H9 (cell line): ENCODE results near the gene CUL4A. TPM values are rescaled to one million over a fixed set of nuclear protein-coding genes. Genes with fewer than 3 reads are reported as not detected.
"Not testable (repeated sequence)": the region's sequence is repeated elsewhere in the genome, so short reads cannot be mapped to it uniquely, and the experiment has no call there.

Experiments used
- DNase-seq: peaks from one replicate; pipeline ENCODE4 v3.0.0-alpha.2; 2017
- H2AFZ ChIP-seq: one replicate; pipeline ENCODE4 v1.6.1; 2013; ENCODE audit warnings: mild to moderate bottlenecking, low read length, control low read depth, moderate library complexity
- H2AK5ac ChIP-seq: 2 replicates; pipeline ENCODE4 v1.6.1; 2013; ENCODE audit warnings: low read length, control low read depth, mixed read lengths; ENCODE audit not compliant: insufficient read length
- H2BK120ac ChIP-seq: one replicate; pipeline ENCODE4 v1.6.1; 2013; ENCODE audit warnings: low read depth, mild to moderate bottlenecking, low read length, control low read depth, inconsistent platforms; ENCODE audit not compliant: poor library complexity, severe bottlenecking
- H2BK12ac ChIP-seq: 2 replicates; pipeline ENCODE4 v1.6.1; 2013; ENCODE audit warnings: low read length, control low read depth, mixed read lengths, low read depth; ENCODE audit not compliant: insufficient read length
- H2BK15ac ChIP-seq: 2 replicates; pipeline ENCODE4 v1.6.1; 2013; ENCODE audit warnings: low read depth, low read length, control low read depth
- H2BK20ac ChIP-seq: one replicate; pipeline ENCODE4 v1.6.1; 2013; ENCODE audit warnings: low read depth, mild to moderate bottlenecking, low read length, control low read depth, inconsistent platforms; ENCODE audit not compliant: poor library complexity, severe bottlenecking
- H2BK5ac ChIP-seq: 2 replicates; pipeline ENCODE4 v1.6.1; 2013; ENCODE audit warnings: low read length, control low read depth, mixed read lengths; ENCODE audit not compliant: insufficient read length
- H3K14ac ChIP-seq: 2 replicates; pipeline ENCODE4 v1.6.1; 2013; ENCODE audit warnings: low read length, control low read depth; ENCODE audit not compliant: insufficient read depth
- H3K18ac ChIP-seq: 2 replicates; pipeline ENCODE4 v1.6.1; 2013; ENCODE audit warnings: low read depth, mild to moderate bottlenecking, mixed read lengths, low read length, control low read depth; ENCODE audit not compliant: insufficient read length
- H3K23ac ChIP-seq: 2 replicates; pipeline ENCODE4 v1.6.1; 2013; ENCODE audit warnings: low read length, control low read depth, mixed read lengths, low read depth; ENCODE audit not compliant: insufficient read length
- H3K23me2 ChIP-seq: 2 replicates; pipeline ENCODE4 v1.6.1; 2013; ENCODE audit warnings: low read depth, mild to moderate bottlenecking, mixed read lengths, low read length, control low read depth; ENCODE audit not compliant: insufficient read length, poor library complexity, severe bottlenecking
- H3K27ac ChIP-seq: 2 replicates; pipeline ENCODE4 v1.5.1; 2013; ENCODE audit warnings: low read length, control low read depth, mixed read lengths, low read depth; ENCODE audit not compliant: insufficient read length
- H3K27me3 ChIP-seq: 2 replicates; pipeline ENCODE4 v1.6.1; 2013; ENCODE audit warnings: low read length, control low read depth, inconsistent platforms; ENCODE audit not compliant: insufficient read depth
- H3K4ac ChIP-seq: 2 replicates; pipeline ENCODE4 v1.6.1; 2013; ENCODE audit warnings: low read depth, mild to moderate bottlenecking, control low read depth, inconsistent platforms, low read length, moderate library complexity
- H3K4me1 ChIP-seq: 2 replicates; pipeline ENCODE4 v1.6.1; 2013; ENCODE audit warnings: low read length, control low read depth, inconsistent platforms; ENCODE audit not compliant: insufficient read depth
- H3K4me2 ChIP-seq: 2 replicates; pipeline ENCODE4 v1.6.1; 2013; ENCODE audit warnings: low read length, control low read depth, mixed read lengths; ENCODE audit not compliant: insufficient read length, insufficient read depth
- H3K56ac ChIP-seq: 2 replicates; pipeline ENCODE4 v1.6.1; 2013; ENCODE audit warnings: low read depth, mild to moderate bottlenecking, mixed read lengths, low read length, control low read depth; ENCODE audit not compliant: insufficient read length
- H3K79me1 ChIP-seq: 2 replicates; pipeline ENCODE4 v1.6.1; 2013; ENCODE audit warnings: low read depth, mild to moderate bottlenecking, moderate library complexity, low read length, control low read depth, inconsistent platforms; ENCODE audit not compliant: insufficient read depth, poor library complexity, severe bottlenecking
- H3K79me2 ChIP-seq: 2 replicates; pipeline ENCODE4 v1.6.1; 2013; ENCODE audit warnings: low read length, control low read depth, inconsistent platforms; ENCODE audit not compliant: insufficient read depth
- H3K9ac ChIP-seq: 2 replicates; pipeline ENCODE4 v1.6.1; 2013; ENCODE audit warnings: low read length, control low read depth, mixed read lengths; ENCODE audit not compliant: insufficient read length; ENCODE audit errors: extremely low read depth
- H3K9me3 ChIP-seq: one replicate; pipeline ENCODE4 v1.6.1; 2013; ENCODE audit warnings: low read depth, low read length, inconsistent platforms; ENCODE audit not compliant: control insufficient read depth
- H3T11ph ChIP-seq: one replicate; pipeline ENCODE4 v1.6.1; 2013; ENCODE audit warnings: mild to moderate bottlenecking, low read length, control low read depth, inconsistent platforms
- H4K20me1 ChIP-seq: one replicate; pipeline ENCODE4 v1.6.1; 2013; ENCODE audit not compliant: control insufficient read depth, insufficient read length, insufficient read depth
- H4K5ac ChIP-seq: 2 replicates; pipeline ENCODE4 v1.6.1; 2013; ENCODE audit warnings: low read depth, mild to moderate bottlenecking, mixed read lengths, low read length, control low read depth; ENCODE audit not compliant: insufficient read length
- H4K8ac ChIP-seq: replicated peaks from 2 replicates; pipeline ENCODE4 v1.6.1; 2013; ENCODE audit warnings: low read length, control low read depth, mixed read lengths, low read depth; ENCODE audit not compliant: insufficient read length
- H4K91ac ChIP-seq: 2 replicates; pipeline ENCODE4 v1.6.1; 2013; ENCODE audit warnings: low read depth, mild to moderate bottlenecking, moderate library complexity, mixed read lengths, low read length, control low read depth; ENCODE audit not compliant: insufficient read length
- H3K27ac Mint-ChIP-seq, 3 experiments: 2 replicates in 2 of 3; 3 replicates in 1 of 3; pipeline ENCODE4 v1.8.0; 2020 to 2021; ENCODE audit warnings: mixed read lengths in 3 of 3, mild to moderate bottlenecking in 1 of 3, moderate library complexity in 1 of 3
- H3K27me3 Mint-ChIP-seq: 2 replicates; pipeline ENCODE4 v1.8.0; 2021; ENCODE audit warnings: low read depth, mild to moderate bottlenecking, moderate library complexity, mixed read lengths
- H3K36me3 Mint-ChIP-seq, 3 experiments: 2 replicates in 2 of 3; 3 replicates in 1 of 3; pipeline ENCODE4 v1.8.0; 2020 to 2021; ENCODE audit warnings: low read depth in 3 of 3, mixed read lengths in 3 of 3; ENCODE audit not compliant: insufficient read depth in 1 of 3
- H3K4me1 Mint-ChIP-seq, 2 experiments: 2 replicates each; pipeline ENCODE4 v1.8.0; 2020; ENCODE audit warnings: mixed read lengths in 2 of 2
- H3K4me3 Mint-ChIP-seq, 2 experiments: 2 replicates in 1 of 2; 3 replicates in 1 of 2; pipeline ENCODE4 v1.8.0; 2020 to 2021; ENCODE audit warnings: mild to moderate bottlenecking in 2 of 2, mixed read lengths in 2 of 2, moderate library complexity in 1 of 2
- H3K9me3 Mint-ChIP-seq, 2 experiments: 2 replicates in 1 of 2; 3 replicates in 1 of 2; pipeline ENCODE4 v1.8.0; 2020; ENCODE audit warnings: mild to moderate bottlenecking in 2 of 2, mixed read lengths in 2 of 2, moderate library complexity in 1 of 2
- CTCF ChIP-seq: fragments of 200-600 bp; sonication (generic); conservative IDR thresholded peaks from 3 replicates; pipeline ENCODE4 v1.8.0; 2021; ENCODE audit warnings: antibody characterized with exemption, mild to moderate bottlenecking
- whole genome bisulfite sequencing: extraction: QIAGEN DNeasy Blood & Tissue Kit; methylation state at CpG from one replicate; pipeline ENCODE4 v1.1.7; 2013; ENCODE audit warnings: missing lambda C conversion rate, low lambda C conversion rate, mixed read lengths; ENCODE audit not compliant: insufficient read length; ENCODE audit errors: extremely low coverage; 5-methylcytosine and 5-hydroxymethylcytosine counted together
- total RNA-seq: library from RNA; stranded (reverse); gene quantifications from 2 replicates; pipeline ENCODE4 v1.2.1, GENCODE V29; 2021

Gene CUL4A
- total RNA-seq, 1 experiment from 2014 or later, result 97.9 TPM

GRCh38 chr13:113260996-113261395 lies 51.6 kb downstream of the CUL4A start:
- Histone ChIP-seq H3K4ac (no peak overlapping the region), H2BK15ac (no peak overlapping the region), H3T11ph (no peak overlapping the region), H3K27ac (no peak overlapping the region), H3K14ac (no peak overlapping the region), H3K56ac (no peak overlapping the region), H3K4me1 (no peaks in the 10 kb centered on the region), H3K79me2 (0 out of 2 replicates have a peak, but pooled peaks cover 2% of the 10 kb centered on the region), H3K79me1 (no peaks in the 10 kb centered on the region), H4K5ac (no peak overlapping the region), H3K23ac (no peak overlapping the region), H3K18ac (no peak overlapping the region), H3K23me2 (no peaks in the 10 kb centered on the region), H4K20me1 (no peaks in the 10 kb centered on the region), H2BK20ac (no peak overlapping the region), H2BK5ac (no peak overlapping the region), H2AFZ (no peak overlapping the region), H3K4me2 (no peak overlapping the region), H2AK5ac (no peak overlapping the region), H4K8ac (no peak overlapping the region), H3K9me3 (no peaks in the 10 kb centered on the region), H2BK12ac (no peak overlapping the region), H3K27me3 (no peaks in the 10 kb centered on the region), H4K91ac (no peak overlapping the region), H3K9ac (no peak overlapping the region), H2BK120ac (no peak overlapping the region)
- no peak for DNase-seq
- TF ChIP-seq CTCF, result no peak
- no peaks in the 10 kb centered on the region for H3K9me3 Mint-ChIP-seq
- H3K4me1 Mint-ChIP-seq, result no peaks in the 10 kb centered on the region
- H3K36me3 Mint-ChIP-seq, result peaks cover 34 to 77% (median 56%) of the 10 kb centered on the region in 3 experiments
- no peak overlapping the region for H3K4me3 Mint-ChIP-seq
- no CpG with 5 or more reads among the region's 13 CpGs for WGBS
- no peaks in the 10 kb centered on the region for H3K27me3 Mint-ChIP-seq
- no peak overlapping the region; a peak in 1 of 7 replicates for H3K27ac Mint-ChIP-seq

- not testable (repeated sequence) for H3K14ac ChIP-seq, H2BK20ac ChIP-seq
These were observed 53.6 kb downstream of the CUL4A start for GRCh38 chr13:113263016-113263415.

More at GRCh38 chr13:113263016-113263415, 53.6 kb downstream of the CUL4A start:
- H3K79me1 ChIP-seq, H3K9ac ChIP-seq, H3K18ac ChIP-seq, H4K20me1 ChIP-seq, H3T11ph ChIP-seq, H3K23ac ChIP-seq, H3K27ac ChIP-seq, H3K27ac Mint-ChIP-seq, H3K9me3 ChIP-seq, H2BK12ac ChIP-seq, H3K56ac ChIP-seq, H2AK5ac ChIP-seq, H2BK5ac ChIP-seq, H3K27me3 ChIP-seq, H3K4me1 ChIP-seq, H3K79me2 ChIP-seq, H4K5ac ChIP-seq, H2AFZ ChIP-seq, H4K91ac ChIP-seq, H2BK120ac ChIP-seq, DNase-seq, H3K27me3 Mint-ChIP-seq, H3K23me2 ChIP-seq, H3K4ac ChIP-seq, H3K4me2 ChIP-seq, H3K4me1 Mint-ChIP-seq, H3K9me3 Mint-ChIP-seq, H3K4me3 Mint-ChIP-seq, H2BK15ac ChIP-seq, H4K8ac ChIP-seq: not testable (repeated sequence)
- no CpG with 5 or more reads among the region's 14 CpGs for WGBS
- H3K36me3 Mint-ChIP-seq, result peaks cover 21 to 67% (median 36%) of the 10 kb centered on the region in 3 experiments
